ENCODE data around the gene MAF. TPM values are rescaled to one million over a fixed set of nuclear protein-coding genes. Genes with fewer than 3 reads are reported as not detected.

MAF gene
- total and polyA plus RNA-seq, 2 experiments from 2014 or later = 3.7 to 21.5 TPM

GRCh38 chr16:79608976-79609375 lies 8.4 kb upstream of the MAF start:
- no peak for TF ChIP-seq CTCF (IDR thresholded peaks at IDR 0.05; ENCODE audit: low read depth, low read length)
- Histone ChIP-seq H3K27ac (no peak overlapping the region), H3K4me1 (ENCODE audit: low read depth) (no peaks in the 10 kb centered on the region), H3K4me3 (no peak overlapping the region), H3K9me3 (ENCODE audit: low read depth) (no peaks in the 10 kb centered on the region), H3K27me3 (peaks cover 12% of the 10 kb centered on the region), H3K36me3 (no peaks in the 10 kb centered on the region)
- no peak for DNase-seq (ENCODE audit: low read depth in 1 of 2, low spot score in 1 of 2)

DNA sequence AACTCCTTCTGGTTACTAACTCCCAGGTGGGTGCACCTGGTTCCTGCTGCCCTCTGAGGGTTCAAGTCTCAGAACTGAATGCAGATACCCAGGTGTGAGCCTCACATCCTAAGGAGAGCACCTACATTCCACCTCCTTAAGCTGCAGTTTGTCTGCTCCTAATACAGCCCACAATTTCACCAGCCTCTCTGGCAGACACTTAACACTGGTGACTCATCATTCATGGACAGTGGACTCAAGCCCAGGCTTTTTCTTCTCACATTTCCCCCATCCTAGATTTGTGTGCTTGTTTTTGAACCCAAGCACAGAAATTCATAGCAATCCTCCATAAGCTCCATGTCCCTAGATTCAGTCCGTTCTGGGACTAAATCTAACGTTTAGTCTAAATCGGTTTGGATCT lies 7.0 kb upstream of the MAF start:
- no peak overlapping the region for H3K4me3 ChIP-seq
- H3K27me3 ChIP-seq = peaks cover 12% of the 10 kb centered on the region
- DNase-seq (ENCODE audit: low read depth in 1 of 2, low spot score in 1 of 2) = peak in 1 of 2 donors; percentile 53
- peaks cover 3% of the 10 kb centered on the region for H3K4me1 ChIP-seq (ENCODE audit: low read depth)
- no peak for TF ChIP-seq CTCF (IDR thresholded peaks at IDR 0.05; ENCODE audit: low read depth, low read length)
- H3K36me3 ChIP-seq = no peaks in the 10 kb centered on the region
- no peaks in the 10 kb centered on the region for H3K9me3 ChIP-seq (ENCODE audit: low read depth)
- H3K27ac ChIP-seq = no peak overlapping the region

DNA sequence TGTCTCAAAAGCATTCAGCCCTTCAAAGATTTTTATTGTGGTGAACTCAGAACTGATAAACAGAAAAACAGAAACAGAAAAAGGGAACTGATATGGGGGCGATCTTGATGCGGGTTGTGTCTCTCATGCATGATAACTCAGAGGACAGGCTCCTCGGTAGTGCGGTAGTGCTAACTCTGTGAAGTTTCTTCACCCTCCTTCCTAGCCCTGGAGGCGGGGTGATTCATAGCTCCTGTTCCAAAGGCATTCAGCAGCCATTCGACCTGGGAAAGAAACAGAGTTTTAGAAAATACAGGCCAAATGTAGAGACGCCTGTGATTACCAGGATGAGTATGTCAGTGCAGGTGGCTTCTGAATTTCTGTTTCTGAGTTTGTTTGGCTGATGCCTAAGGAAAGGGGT lies 5.5 kb upstream of the MAF start:
- Histone ChIP-seq H3K9me3 (ENCODE audit: low read depth) (no peaks in the 10 kb centered on the region), H3K4me1 (ENCODE audit: low read depth) (peaks cover 3% of the 10 kb centered on the region), H3K36me3 (no peaks in the 10 kb centered on the region), H3K27ac (no peak overlapping the region), H3K4me3 (no peak overlapping the region), H3K27me3 (peaks cover 12% of the 10 kb centered on the region)
- no peak for TF ChIP-seq CTCF (IDR thresholded peaks at IDR 0.05; ENCODE audit: low read depth, low read length)
- DNase-seq (ENCODE audit: low read depth in 1 of 2, low spot score in 1 of 2) = peak in 1 of 2 donors; percentile 12

- Histone ChIP-seq H3K4me3 (no peak overlapping the region), H3K4me1 (ENCODE audit: low read depth) (peaks cover 3% of the 10 kb centered on the region), H3K36me3 (no peaks in the 10 kb centered on the region), H3K27ac (no peak overlapping the region), H3K9me3 (ENCODE audit: low read depth) (no peaks in the 10 kb centered on the region), H3K27me3 (peaks cover 2% of the 10 kb centered on the region)
- no peak for TF ChIP-seq CTCF (IDR thresholded peaks at IDR 0.05; ENCODE audit: low read depth, low read length)
- DNase-seq (ENCODE audit: low read depth in 1 of 2, low spot score in 1 of 2) = no peak
Measured at GRCh38 chr16:79603055-79603454, 2.5 kb upstream of the MAF start.

DNA sequence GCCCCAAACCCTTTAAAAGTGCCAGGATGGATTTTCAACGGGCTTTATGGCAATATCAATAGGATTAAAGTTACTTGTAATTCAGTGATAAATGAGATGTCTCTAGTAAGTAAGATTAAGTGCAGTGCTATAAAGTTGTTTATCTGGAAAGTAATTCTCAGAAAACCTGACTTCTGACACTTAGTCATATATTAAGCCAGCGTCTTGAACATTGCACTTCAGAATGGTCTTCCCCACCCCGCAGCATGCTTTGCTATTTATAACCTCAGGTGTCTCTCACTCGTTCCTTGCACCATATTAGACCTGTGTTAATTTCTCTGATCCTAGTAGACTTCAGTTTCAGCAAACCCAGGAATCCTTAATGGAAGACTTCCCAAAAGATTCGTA lies 2.1 kb upstream of the MAF start:
- H3K36me3 ChIP-seq = no peaks in the 10 kb centered on the region
- H3K27me3 ChIP-seq = peaks cover 2% of the 10 kb centered on the region
- DNase-seq (ENCODE audit: low read depth in 1 of 2, low spot score in 1 of 2) = no peak
- TF ChIP-seq CTCF (IDR thresholded peaks at IDR 0.05; ENCODE audit: low read depth, low read length) = no peak
- H3K9me3 ChIP-seq (ENCODE audit: low read depth) = no peaks in the 10 kb centered on the region
- peaks cover 3% of the 10 kb centered on the region for H3K4me1 ChIP-seq (ENCODE audit: low read depth)
- no peak overlapping the region for H3K27ac ChIP-seq
- no peak overlapping the region for H3K4me3 ChIP-seq

Measured in cardiac muscle cell (in vitro differentiated cells and primary cell).